Measurements from ENCODE around the gene COX8A. TPM values are rescaled to one million over a fixed set of nuclear protein-coding genes. Genes with fewer than 3 reads are reported as not detected.

Gene COX8A
- total RNA-seq, 1 donor from 2014 or later: 282 TPM

DNA sequence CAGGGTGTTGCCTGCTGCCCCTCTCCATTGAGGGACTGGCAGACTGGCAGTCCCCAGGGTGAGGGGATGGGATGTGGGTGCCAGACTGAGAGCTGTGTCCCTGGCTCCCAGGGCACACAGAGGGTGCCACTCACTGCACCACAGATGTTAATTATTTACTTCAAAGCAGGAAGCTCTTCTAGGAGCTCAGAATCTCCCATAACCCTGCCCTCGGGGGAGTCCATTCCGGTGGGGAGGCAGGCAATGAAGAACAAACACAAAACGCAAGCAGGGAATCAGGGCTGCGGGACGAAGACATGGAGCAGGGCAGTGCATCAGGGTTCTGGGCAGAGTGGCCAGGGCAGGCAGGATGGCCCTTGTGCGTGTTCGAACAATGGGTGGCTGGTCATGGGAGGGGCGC lies 37.0 kb downstream of the COX8A start:
- H3K36me3 ChIP-seq (ENCODE audit: control insufficient read depth, insufficient read depth, low read length): no peaks in the 10 kb centered on the region
- TF ChIP-seq, protein P1, sequence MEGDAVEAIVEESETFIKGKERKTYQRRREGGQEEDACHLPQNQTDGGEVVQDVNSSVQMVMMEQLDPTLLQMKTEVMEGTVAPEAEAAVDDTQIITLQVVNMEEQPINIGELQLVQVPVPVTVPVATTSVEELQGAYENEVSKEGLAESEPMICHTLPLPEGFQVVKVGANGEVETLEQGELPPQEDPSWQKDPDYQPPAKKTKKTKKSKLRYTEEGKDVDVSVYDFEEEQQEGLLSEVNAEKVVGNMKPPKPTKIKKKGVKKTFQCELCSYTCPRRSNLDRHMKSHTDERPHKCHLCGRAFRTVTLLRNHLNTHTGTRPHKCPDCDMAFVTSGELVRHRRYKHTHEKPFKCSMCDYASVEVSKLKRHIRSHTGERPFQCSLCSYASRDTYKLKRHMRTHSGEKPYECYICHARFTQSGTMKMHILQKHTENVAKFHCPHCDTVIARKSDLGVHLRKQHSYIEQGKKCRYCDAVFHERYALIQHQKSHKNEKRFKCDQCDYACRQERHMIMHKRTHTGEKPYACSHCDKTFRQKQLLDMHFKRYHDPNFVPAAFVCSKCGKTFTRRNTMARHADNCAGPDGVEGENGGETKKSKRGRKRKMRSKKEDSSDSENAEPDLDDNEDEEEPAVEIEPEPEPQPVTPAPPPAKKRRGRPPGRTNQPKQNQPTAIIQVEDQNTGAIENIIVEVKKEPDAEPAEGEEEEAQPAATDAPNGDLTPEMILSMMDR (IDR thresholded peaks at IDR 0.05; ENCODE audit: insufficient read depth, low read length, poor library complexity, severe bottlenecking): no peak
- peaks cover 36% of the 10 kb centered on the region for H3K27me3 ChIP-seq (ENCODE audit: control insufficient read depth, insufficient read depth, low read length)
- DNase-seq (ENCODE audit: low read depth): no peak
- no peak overlapping the region for H3K4me3 ChIP-seq (ENCODE audit: low read depth, low read length)

DNA sequence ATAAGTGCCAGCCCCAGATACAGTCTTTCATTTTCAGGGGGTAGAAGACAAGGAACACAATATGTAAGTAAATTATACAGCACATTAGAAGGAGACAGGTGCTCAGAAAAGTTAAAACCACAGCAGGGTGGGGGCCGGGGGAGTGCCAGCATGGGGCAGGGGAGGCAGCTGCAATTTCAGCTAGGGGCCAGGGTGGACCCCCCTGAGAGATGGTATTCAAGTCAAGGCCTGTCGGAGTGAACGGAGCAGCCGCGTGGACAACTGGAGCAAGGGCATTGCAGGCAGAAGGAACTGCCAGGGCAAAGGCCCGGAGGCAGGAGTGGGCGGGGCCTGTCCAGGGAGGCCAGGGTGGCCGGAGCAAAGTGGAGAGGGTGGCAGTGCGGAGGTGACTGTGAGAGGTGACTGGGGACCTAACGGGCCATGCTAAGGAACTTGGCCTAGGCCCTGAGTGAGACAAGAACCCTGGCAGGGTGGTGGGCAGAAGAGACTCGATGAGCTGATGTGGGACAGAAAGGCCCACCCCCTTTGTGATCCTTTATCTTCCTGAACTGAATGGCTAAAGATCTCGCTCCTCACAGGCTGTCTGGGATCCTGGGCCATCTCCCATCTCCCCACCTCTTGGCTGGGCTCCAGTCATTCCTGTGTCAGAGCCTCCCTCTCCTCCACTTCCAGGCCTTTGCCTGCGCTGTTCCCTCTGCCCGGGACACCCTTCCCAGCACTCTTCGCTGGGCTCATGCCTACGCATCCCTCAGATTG lies 38.9 kb downstream of the COX8A start:
- Histone ChIP-seq H3K36me3 (ENCODE audit: control insufficient read depth, insufficient read depth, low read length) (no peaks in the 10 kb centered on the region), H3K27me3 (ENCODE audit: control insufficient read depth, insufficient read depth, low read length) (peaks cover 39% of the 10 kb centered on the region), H3K4me3 (ENCODE audit: low read depth, low read length) (no peak overlapping the region)
- no peak for DNase-seq (ENCODE audit: low read depth)
- TF ChIP-seq, protein P1 (IDR thresholded peaks at IDR 0.05; ENCODE audit: insufficient read depth, low read length, poor library complexity, severe bottlenecking): no peak

DNA sequence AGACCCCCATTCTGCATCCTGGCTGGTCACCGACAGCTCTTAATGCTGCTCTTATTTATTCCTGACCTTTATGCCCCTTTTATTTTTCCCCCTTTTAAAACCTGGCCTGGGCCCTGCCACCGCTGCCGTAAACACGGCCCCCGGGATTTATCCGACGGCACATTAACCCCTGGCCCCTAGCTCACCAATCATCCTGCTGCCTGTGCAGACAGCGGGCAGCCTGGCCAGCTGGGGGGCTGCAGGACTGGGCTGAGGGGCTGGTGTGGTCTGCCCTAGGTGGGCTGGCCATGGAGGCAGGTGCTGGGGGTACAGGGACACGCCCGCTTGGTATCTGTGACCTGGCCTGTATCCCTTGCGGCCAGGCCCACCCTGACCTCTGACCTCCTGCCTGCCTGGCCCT lies 39.9 kb downstream of the COX8A start:
- DNase-seq (ENCODE audit: low read depth): no peak
- Histone ChIP-seq H3K36me3 (ENCODE audit: control insufficient read depth, insufficient read depth, low read length) (no peaks in the 10 kb centered on the region), H3K4me3 (ENCODE audit: low read depth, low read length) (no peak overlapping the region), H3K27me3 (ENCODE audit: control insufficient read depth, insufficient read depth, low read length) (peaks cover 44% of the 10 kb centered on the region)
- TF ChIP-seq, protein P1 (IDR thresholded peaks at IDR 0.05; ENCODE audit: insufficient read depth, low read length, poor library complexity, severe bottlenecking): no peak

DNA sequence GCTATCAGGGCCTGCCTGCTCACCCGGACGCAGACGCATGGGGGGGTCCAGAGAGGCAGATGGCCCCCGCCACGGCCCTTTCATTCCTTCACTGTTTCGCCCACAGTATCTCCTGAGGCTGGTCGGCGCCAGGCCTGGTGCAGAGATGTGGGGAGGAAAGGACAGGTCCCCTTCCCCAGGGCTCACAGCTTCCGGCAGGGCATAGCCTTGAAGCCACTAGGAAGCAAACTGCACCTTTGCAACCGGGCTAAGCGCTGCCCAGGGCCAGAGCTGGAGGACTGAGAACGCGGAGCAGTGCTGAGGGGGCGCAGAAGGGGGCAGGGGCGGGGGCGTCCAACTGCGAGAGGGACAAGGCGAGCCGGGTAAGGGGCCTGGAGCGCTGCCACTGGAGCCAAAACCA lies 41.1 kb downstream of the COX8A start:
- H3K27me3 ChIP-seq (ENCODE audit: control insufficient read depth, insufficient read depth, low read length): peaks cover 55% of the 10 kb centered on the region
- H3K4me3 ChIP-seq (ENCODE audit: low read depth, low read length): no peak overlapping the region
- H3K36me3 ChIP-seq (ENCODE audit: control insufficient read depth, insufficient read depth, low read length): no peaks in the 10 kb centered on the region
- DNase-seq (ENCODE audit: low read depth): no peak
- TF ChIP-seq, protein P1 (IDR thresholded peaks at IDR 0.05; ENCODE audit: insufficient read depth, low read length, poor library complexity, severe bottlenecking): no peak

DNA sequence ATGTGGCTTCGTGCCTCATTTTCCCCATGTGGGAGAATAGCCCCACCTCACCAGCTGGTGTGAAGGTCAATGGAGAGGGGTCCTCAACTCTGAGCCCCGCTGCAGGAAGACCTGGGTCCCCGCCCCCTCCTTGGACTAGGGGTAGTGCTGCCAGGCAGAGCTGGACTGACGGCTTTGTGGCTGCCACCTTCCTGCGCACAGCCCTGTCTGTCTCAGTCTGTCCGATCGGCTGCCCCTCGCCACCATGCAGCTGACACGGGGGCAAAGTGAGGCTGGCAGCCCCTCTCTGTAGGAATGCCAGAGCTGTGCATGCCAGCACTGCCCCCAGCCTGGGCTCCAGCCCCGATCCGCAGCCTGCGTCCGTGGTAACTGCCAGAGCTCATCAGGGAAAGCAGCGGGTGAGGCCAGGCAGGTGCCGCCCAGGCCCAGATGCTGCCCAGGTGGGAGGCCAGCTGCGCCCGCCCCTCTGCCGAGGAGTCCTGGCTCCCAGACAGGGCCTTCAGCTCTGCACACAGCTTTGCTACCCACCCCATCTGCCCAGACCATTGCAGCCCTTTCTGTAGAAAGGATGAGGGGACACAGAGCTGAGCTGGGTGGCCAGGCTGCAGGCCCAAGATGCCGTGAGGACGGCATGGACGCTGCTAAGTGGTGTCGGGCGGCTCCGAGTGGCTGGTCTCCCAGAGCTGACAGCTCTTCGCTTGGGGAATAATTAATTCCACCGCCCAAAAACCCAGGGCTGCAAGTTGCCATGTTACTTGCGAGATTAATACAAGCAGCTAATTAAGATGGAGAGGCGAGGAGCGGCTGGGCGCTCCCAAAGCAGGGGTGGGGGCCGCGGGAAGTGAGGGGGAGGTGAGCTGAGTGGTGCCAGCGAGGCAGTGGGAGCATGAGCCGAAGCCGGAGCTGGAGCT lies 41.8 kb downstream of the COX8A start:
- no peak for DNase-seq (ENCODE audit: low read depth)
- Histone ChIP-seq H3K27me3 (ENCODE audit: control insufficient read depth, insufficient read depth, low read length) (peaks cover 60% of the 10 kb centered on the region), H3K4me3 (ENCODE audit: low read depth, low read length) (no peak overlapping the region), H3K36me3 (ENCODE audit: control insufficient read depth, insufficient read depth, low read length) (no peaks in the 10 kb centered on the region)
- TF ChIP-seq, protein P1 (IDR thresholded peaks at IDR 0.05; ENCODE audit: insufficient read depth, low read length, poor library complexity, severe bottlenecking): no peak
